OCI-LY7 (cell line): Measurements from ENCODE around the gene SP110.

Experiments
- CTCF ChIP-seq: fragments of 200-600 bp; sonication (generic); conservative IDR thresholded peaks from 2 replicates; pipeline ENCODE4 v1.5.1; 2014; ENCODE audit warnings: mild to moderate bottlenecking, antibody characterized with exemption, low read length, moderate library complexity, mixed read lengths
- EZH2phosphoT487 ChIP-seq: fragments of 200-600 bp; sonication (generic); IDR thresholded peaks from 2 replicates; pipeline ENCODE4 v1.6.1; 2018; ENCODE audit warnings: low read depth, borderline replicate concordance, mild to moderate bottlenecking, mixed run types, antibody characterized with exemption, low read length, moderate library complexity, mixed read lengths

- TF ChIP-seq CTCF (no peak), EZH2phosphoT487 (no peak)
Observed at GRCh38 chr2:230127195-230127594, 92.6 kb downstream of the SP110 start.
